Ovary (tissue), 3 donors: ENCODE results near the gene PRDX5.

Experiments used
- CTCF ChIP-seq, 3 donors: fragments of 450-650 bp in 2 of 3; fragments of 200-600 bp in 1 of 3; IDR thresholded peaks; one replicate each; pipeline versions ENCODE4 v1.5.1 to v1.8.0; 2016 to 2022; ENCODE audit warnings: antibody characterized with exemption in 3 of 3, mild to moderate bottlenecking in 1 of 3
- EP300 ChIP-seq: sonication (generic); formaldehyde crosslinking; IDR thresholded peaks from one replicate; pipeline ENCODE4 v1.6.1; 2017; ENCODE audit warnings: antibody characterized with exemption
- POLR2A ChIP-seq: fragments of 450-650 bp; IDR thresholded peaks from one replicate; pipeline ENCODE4 v1.6.1; 2017; ENCODE audit warnings: antibody characterized with exemption, mild to moderate bottlenecking, moderate library complexity
- donor health status: DM: no; HTN: no; CAD: no.

GRCh38 chr11:64284962-64285884, 32.7 kb upstream of the PRDX5 start, which contains the start of gene GPR137:
- TF ChIP-seq POLR2A (no peak), EP300 (peak; percentile 16), CTCF (IDR thresholded peaks at IDR 0.05) (peak in 1 of 3 donors; percentile 16)
